Ovary (tissue), 3 donors: ENCODE results near the gene PDE3A.

Experiments
- EP300 ChIP-seq: sonication (generic); formaldehyde crosslinking; IDR thresholded peaks from one replicate; pipeline ENCODE4 v1.6.1; 2017; ENCODE audit warnings: antibody characterized with exemption
- POLR2A ChIP-seq: fragments of 450-650 bp; IDR thresholded peaks from one replicate; pipeline ENCODE4 v1.6.1; 2017; ENCODE audit warnings: antibody characterized with exemption, mild to moderate bottlenecking, moderate library complexity
- TF ChIP-seq, protein P1 (sequence below), 3 donors: fragments of 450-650 bp in 2 of 3; fragments of 200-600 bp in 1 of 3; IDR thresholded peaks; one replicate each; pipeline versions ENCODE4 v1.5.1 to v1.8.0; 2016 to 2022; ENCODE audit warnings: antibody characterized with exemption in 3 of 3, mild to moderate bottlenecking in 1 of 3
- donor health status: DM: no; HTN: no; CAD: no.

DNA sequence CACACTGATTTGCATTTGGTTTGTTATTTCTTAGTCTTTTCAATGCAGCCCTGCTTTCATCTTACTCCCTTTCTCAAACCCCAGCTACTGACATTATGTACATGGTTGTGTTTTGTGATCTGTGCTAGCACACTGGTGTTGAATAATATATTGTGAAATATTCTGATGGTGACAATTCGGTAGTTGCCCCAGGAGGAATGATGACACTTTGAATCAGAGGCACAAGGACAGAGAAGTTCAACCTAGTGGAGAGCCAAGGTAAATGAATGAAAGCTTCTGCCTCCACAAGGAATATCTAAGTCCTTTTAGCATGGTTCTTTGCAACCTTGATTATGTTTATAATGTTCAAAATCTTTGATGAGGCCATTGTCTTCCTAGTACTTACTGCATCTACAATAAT is 159.9 kb downstream of the PDE3A start:
- TF ChIP-seq, protein P1, sequence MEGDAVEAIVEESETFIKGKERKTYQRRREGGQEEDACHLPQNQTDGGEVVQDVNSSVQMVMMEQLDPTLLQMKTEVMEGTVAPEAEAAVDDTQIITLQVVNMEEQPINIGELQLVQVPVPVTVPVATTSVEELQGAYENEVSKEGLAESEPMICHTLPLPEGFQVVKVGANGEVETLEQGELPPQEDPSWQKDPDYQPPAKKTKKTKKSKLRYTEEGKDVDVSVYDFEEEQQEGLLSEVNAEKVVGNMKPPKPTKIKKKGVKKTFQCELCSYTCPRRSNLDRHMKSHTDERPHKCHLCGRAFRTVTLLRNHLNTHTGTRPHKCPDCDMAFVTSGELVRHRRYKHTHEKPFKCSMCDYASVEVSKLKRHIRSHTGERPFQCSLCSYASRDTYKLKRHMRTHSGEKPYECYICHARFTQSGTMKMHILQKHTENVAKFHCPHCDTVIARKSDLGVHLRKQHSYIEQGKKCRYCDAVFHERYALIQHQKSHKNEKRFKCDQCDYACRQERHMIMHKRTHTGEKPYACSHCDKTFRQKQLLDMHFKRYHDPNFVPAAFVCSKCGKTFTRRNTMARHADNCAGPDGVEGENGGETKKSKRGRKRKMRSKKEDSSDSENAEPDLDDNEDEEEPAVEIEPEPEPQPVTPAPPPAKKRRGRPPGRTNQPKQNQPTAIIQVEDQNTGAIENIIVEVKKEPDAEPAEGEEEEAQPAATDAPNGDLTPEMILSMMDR (IDR thresholded peaks at IDR 0.05), result no peak
- no peak for TF ChIP-seq POLR2A
- no peak for TF ChIP-seq EP300
